ENCODE data around the gene PITHD1.

The PITHD1 gene

DNA sequence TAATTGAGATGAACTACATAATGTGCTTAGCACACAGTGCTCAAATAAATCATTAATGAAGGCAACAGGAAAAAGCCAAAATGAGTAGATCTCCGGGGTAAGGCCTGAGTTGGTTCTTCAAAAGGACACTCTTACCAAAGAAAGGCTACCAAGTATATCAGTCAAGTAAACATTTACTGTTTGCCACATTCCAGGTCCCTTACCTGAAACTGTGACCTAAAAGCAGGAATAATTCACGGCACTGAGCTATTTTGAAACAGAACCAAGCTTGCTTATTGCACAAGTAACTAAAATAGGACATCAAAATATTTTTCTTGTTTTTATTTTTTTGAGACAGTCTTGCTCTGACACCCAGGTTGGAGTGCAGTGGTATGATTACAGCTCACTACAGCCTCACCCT is 2.0 kb upstream of the PITHD1 start:
- H3K27ac ChIP-seq: peak overlapping the region; percentile 89; the same call in 1 of the 2 replicates
- TF ChIP-seq, protein P1, sequence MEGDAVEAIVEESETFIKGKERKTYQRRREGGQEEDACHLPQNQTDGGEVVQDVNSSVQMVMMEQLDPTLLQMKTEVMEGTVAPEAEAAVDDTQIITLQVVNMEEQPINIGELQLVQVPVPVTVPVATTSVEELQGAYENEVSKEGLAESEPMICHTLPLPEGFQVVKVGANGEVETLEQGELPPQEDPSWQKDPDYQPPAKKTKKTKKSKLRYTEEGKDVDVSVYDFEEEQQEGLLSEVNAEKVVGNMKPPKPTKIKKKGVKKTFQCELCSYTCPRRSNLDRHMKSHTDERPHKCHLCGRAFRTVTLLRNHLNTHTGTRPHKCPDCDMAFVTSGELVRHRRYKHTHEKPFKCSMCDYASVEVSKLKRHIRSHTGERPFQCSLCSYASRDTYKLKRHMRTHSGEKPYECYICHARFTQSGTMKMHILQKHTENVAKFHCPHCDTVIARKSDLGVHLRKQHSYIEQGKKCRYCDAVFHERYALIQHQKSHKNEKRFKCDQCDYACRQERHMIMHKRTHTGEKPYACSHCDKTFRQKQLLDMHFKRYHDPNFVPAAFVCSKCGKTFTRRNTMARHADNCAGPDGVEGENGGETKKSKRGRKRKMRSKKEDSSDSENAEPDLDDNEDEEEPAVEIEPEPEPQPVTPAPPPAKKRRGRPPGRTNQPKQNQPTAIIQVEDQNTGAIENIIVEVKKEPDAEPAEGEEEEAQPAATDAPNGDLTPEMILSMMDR (conservative IDR thresholded peaks at IDR 0.05): no peak

DNA sequence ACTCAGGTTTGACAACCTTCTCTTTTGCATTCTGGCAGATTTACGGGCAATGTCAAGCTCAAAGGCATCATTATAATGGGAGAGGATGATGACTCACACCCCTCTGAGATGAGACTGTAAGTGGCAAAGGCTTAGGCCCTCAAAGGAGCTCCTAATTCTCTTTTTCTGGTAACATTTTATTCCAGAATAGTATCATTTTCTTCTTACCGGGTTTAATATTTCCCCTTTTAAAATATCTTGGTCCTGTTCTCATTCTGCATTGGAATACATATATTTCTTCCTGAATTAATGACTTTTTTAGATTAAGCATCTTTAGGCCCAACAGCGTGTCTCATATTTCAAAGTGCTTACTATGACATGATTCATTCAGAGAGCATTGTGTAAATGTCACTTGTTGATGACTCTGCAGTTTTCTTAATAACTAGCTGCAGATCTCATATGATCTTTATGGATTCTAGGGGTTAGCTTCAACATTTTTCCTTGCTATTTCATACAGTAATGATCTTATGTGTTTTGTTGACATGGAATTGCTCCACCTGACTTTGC is 1.7 kb downstream of the PITHD1 start:
- TF ChIP-seq, protein P1 (conservative IDR thresholded peaks at IDR 0.05): no peak
- no peak overlapping the region for H3K27ac ChIP-seq

DNA sequence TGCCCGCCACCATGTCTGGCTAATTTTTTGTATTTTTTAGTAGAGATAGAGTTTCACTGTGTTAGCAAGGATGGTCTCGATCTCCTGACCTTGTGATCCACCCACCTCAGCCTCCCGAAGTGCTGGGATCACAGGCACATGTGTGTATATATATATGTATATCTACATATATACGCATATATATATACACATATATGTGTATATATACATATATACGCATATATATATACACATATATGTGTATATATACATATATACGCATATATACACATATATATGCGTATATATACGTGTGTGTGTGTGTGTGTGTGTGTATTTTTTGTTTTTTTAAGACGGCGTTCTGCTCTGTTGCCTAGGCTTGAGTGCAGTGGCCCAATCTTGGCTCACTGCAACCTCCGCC is 4.9 kb downstream of the PITHD1 start:
- peak overlapping the region; percentile 91 for H3K27ac ChIP-seq

DNA sequence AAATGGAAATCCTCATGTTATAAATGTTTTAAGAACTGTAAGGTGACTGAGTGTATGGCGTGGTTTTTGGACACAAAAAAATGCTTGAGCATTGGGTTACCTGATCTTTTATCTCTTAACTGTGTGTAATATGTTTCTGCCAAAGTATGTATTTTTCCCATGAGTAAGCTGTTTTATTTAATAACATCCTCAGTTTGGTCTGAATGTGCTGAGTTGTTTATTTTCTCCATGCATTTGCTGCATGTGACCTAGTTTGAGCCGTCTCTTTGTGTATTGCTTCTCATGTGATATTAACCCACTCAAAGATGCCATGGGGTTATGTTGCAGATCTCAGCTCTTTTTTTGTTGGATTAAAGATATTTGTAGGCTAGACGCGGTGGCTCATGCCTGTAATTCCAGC is 6.6 kb downstream of the PITHD1 start:
- H3K27ac ChIP-seq: peak overlapping the region; percentile 91

DNA sequence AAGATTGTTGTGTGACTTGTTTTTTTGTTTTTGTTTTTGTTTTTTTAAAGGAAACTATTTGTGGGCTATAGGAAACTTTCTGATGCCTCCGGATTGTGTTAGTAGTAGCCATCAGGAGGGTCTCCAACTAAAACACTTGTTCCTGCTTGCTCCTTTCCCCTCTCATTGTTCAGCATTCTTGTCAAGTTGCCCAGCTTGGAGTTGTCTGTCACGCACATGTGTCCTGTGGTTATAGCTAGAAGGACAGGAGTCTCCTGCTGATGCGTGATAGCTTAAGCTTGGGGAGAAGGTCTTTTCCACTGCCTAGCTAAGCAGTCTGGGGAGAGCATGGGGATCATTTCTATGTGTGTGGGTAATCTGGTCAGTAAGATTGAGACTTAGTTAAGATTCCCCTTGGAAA is 9.5 kb downstream of the PITHD1 start:
- H3K27ac ChIP-seq: no peak overlapping the region
- TF ChIP-seq, protein P1 (conservative IDR thresholded peaks at IDR 0.05): no peak

More for the DNA sequence above, 6.6 kb downstream of the PITHD1 start:
- TF ChIP-seq, protein P1 (conservative IDR thresholded peaks at IDR 0.05): no peak

- H3K27ac ChIP-seq: no peak overlapping the region
- TF ChIP-seq, protein P1 (conservative IDR thresholded peaks at IDR 0.05): no peak
These were observed 10.5 kb downstream of the PITHD1 start for GRCh38 chr1:23788695-23789094.

GRCh38 chr1:23790696-23791515 is 12.7 kb downstream of the PITHD1 start, which contains the start of gene LYPLA2:
Gene LYPLA2, plus strand, starts transcription at chr1:23791145. Its CDS starts 1,538 bp downstream, at chr1:23792683.
- TF ChIP-seq, protein P1 (conservative IDR thresholded peaks at IDR 0.05): no peak
- peak within 1 kb of the TSS; percentile 78 for H3K27ac ChIP-seq

All from VCaP (cell line).